ENCODE data around the gene TM4SF20.
"Not testable (repeated sequence)": the region's sequence is repeated elsewhere in the genome, so short reads cannot be mapped to it uniquely, and the experiment has no call there.

The TM4SF20 gene

DNA sequence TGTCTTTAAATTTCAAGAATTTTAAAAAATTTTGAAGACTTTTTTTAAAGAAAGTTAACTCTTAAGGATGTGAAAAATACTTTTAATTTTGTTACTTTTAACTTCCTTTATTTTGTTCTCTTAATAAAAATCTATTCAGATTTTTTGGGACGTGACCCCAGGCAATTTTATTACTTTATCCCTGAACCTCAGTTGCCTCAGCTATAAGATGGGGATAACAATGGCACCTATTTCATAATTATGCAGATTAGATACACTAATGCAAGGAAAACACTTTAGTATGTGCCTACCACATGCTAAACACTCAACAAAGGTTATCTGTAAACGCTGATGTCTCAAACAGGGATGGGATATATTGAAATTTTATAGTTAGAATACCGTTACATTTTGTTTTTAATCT, 10.1 kb upstream of the TM4SF20 start:
- H2AFZ ChIP-seq (ENCODE audit: low read depth) = no peak overlapping the region
- H3K36me3 ChIP-seq (ENCODE audit: insufficient read depth) = no peaks in the 10 kb centered on the region
- no peaks in the 10 kb centered on the region for H3K27me3 ChIP-seq (ENCODE audit: insufficient read depth, low read depth)
- H3K9ac ChIP-seq = no peak overlapping the region
- no peak overlapping the region for H3K4me2 ChIP-seq
- H4K20me1 ChIP-seq (ENCODE audit: insufficient read depth) = no peaks in the 10 kb centered on the region
- H3K4me3 ChIP-seq (IDR thresholded peaks at IDR 0.05; ENCODE audit: insufficient read depth, low read depth, low read length) = no peak overlapping the region
- TF ChIP-seq, protein P1, sequence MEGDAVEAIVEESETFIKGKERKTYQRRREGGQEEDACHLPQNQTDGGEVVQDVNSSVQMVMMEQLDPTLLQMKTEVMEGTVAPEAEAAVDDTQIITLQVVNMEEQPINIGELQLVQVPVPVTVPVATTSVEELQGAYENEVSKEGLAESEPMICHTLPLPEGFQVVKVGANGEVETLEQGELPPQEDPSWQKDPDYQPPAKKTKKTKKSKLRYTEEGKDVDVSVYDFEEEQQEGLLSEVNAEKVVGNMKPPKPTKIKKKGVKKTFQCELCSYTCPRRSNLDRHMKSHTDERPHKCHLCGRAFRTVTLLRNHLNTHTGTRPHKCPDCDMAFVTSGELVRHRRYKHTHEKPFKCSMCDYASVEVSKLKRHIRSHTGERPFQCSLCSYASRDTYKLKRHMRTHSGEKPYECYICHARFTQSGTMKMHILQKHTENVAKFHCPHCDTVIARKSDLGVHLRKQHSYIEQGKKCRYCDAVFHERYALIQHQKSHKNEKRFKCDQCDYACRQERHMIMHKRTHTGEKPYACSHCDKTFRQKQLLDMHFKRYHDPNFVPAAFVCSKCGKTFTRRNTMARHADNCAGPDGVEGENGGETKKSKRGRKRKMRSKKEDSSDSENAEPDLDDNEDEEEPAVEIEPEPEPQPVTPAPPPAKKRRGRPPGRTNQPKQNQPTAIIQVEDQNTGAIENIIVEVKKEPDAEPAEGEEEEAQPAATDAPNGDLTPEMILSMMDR (conservative IDR thresholded peaks at IDR 0.05; ENCODE audit: low read depth, low read length) = no peak
- peaks cover 2% of the 10 kb centered on the region for H3K4me1 ChIP-seq (ENCODE audit: low read depth, poor library complexity, severe bottlenecking)
- H3K79me2 ChIP-seq (ENCODE audit: insufficient read depth, low read depth) = no peaks in the 10 kb centered on the region
- no peak overlapping the region for H3K27ac ChIP-seq

- TF ChIP-seq, protein P1 (conservative IDR thresholded peaks at IDR 0.05; ENCODE audit: low read depth, low read length) = no peak
- H3K9ac ChIP-seq = no peak overlapping the region
- no peaks in the 10 kb centered on the region for H3K79me2 ChIP-seq (ENCODE audit: insufficient read depth, low read depth)
- H3K4me1 ChIP-seq (ENCODE audit: low read depth, poor library complexity, severe bottlenecking) = no peaks in the 10 kb centered on the region
- H3K4me2 ChIP-seq = no peak overlapping the region
- no peaks in the 10 kb centered on the region for H3K27me3 ChIP-seq (ENCODE audit: insufficient read depth, low read depth)
- no peak overlapping the region for H2AFZ ChIP-seq (ENCODE audit: low read depth)
- no peaks in the 10 kb centered on the region for H3K36me3 ChIP-seq (ENCODE audit: insufficient read depth)
- no peak overlapping the region for H3K27ac ChIP-seq
- H3K4me3 ChIP-seq (IDR thresholded peaks at IDR 0.05; ENCODE audit: insufficient read depth, low read depth, low read length) = no peak overlapping the region
- no peaks in the 10 kb centered on the region for H4K20me1 ChIP-seq (ENCODE audit: insufficient read depth)
These were observed 9.5 kb upstream of the TM4SF20 start for GRCh38 chr2:227388537-227389011.

DNA sequence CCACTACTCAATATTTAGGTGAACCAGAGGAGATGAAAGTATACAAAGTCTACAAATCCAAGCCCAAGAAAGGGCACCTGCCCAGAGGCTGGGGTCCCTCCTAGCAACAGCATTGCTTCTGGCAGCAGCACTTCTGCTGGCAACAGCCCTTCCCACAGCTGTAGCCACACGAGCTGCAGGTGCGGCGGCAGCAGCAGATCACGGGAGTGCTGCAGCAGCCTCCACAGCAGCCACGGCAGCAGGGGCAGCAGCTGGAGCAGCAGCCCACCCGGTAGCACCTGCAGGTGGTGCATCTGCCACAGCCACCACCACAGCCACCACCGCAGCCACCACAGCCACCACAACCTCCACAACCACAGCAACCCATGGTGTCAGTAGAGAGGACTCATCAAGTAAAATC, 8.5 kb upstream of the TM4SF20 start, which contains the start of gene SCYGR1:
Gene SCYGR1 (minus strand): TSS at position 367 of the 400 bp plus-strand sequence. CDS start 0 bp downstream, at position 367.
- not testable (repeated sequence) for H3K27me3 ChIP-seq (ENCODE audit: insufficient read depth, low read depth); H4K20me1 ChIP-seq (ENCODE audit: insufficient read depth); H3K9ac ChIP-seq; H3K4me1 ChIP-seq (ENCODE audit: low read depth, poor library complexity, severe bottlenecking); H3K4me2 ChIP-seq; H3K36me3 ChIP-seq (ENCODE audit: insufficient read depth); H2AFZ ChIP-seq (ENCODE audit: low read depth); H3K79me2 ChIP-seq (ENCODE audit: insufficient read depth, low read depth); H3K27ac ChIP-seq; H3K4me3 ChIP-seq (IDR thresholded peaks at IDR 0.05; ENCODE audit: insufficient read depth, low read depth, low read length)

DNA sequence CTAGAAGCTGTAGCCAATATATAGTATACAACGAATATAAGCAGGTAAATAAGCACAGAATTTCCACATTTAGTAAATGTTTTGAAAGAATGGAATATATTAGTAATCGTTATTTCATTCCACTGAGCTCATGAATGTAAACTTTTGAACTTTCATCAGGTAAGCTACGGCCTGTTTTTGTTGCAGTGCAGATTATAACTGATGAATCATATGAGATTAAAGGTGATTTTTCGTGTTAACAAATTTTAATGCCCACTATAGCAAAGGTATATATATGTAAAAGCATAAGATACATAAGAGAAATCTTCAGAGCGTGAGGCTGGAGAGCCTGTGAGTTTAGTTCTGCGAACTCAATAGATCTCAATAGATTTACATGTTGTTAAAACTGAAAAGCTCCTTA, 7.5 kb upstream of the TM4SF20 start:
- Histone ChIP-seq H3K4me2 (no peak overlapping the region), H3K27me3 (ENCODE audit: insufficient read depth, low read depth) (no peaks in the 10 kb centered on the region), H3K27ac (no peak overlapping the region), H4K20me1 (ENCODE audit: insufficient read depth) (no peaks in the 10 kb centered on the region), H3K36me3 (ENCODE audit: insufficient read depth) (no peaks in the 10 kb centered on the region), H3K4me3 (IDR thresholded peaks at IDR 0.05; ENCODE audit: insufficient read depth, low read depth, low read length) (no peak overlapping the region), H3K79me2 (ENCODE audit: insufficient read depth, low read depth) (no peaks in the 10 kb centered on the region), H3K4me1 (ENCODE audit: low read depth, poor library complexity, severe bottlenecking) (no peaks in the 10 kb centered on the region), H3K9ac (no peak overlapping the region), H2AFZ (ENCODE audit: low read depth) (no peak overlapping the region)
- TF ChIP-seq, protein P1 (conservative IDR thresholded peaks at IDR 0.05; ENCODE audit: low read depth, low read length) = no peak

DNA sequence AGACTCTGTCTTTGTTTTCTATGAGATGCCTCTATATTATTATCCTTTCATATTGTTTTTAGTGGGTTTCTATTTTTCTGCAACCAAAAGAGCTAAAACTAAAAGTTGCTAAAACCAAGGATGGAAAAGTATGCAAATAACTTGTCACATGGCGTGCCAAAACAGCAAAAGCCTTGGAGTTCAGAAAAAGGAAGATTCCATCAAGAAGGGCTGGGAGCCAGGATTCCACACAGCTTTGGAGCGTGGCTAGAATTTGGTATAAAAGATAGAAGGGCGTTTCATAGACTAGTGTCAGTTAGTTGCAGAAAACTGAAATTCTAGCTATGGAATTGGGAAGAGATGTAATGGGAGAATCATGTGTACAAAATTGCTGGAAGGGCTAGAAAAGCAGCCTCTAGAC, 4.6 kb upstream of the TM4SF20 start:
- Histone ChIP-seq H3K4me1 (ENCODE audit: low read depth, poor library complexity, severe bottlenecking) (no peaks in the 10 kb centered on the region), H3K36me3 (ENCODE audit: insufficient read depth) (no peaks in the 10 kb centered on the region), H3K9ac (no peak overlapping the region), H3K27me3 (ENCODE audit: insufficient read depth, low read depth) (no peaks in the 10 kb centered on the region), H3K27ac (no peak overlapping the region), H2AFZ (ENCODE audit: low read depth) (no peak overlapping the region), H3K4me3 (IDR thresholded peaks at IDR 0.05; ENCODE audit: insufficient read depth, low read depth, low read length) (no peak overlapping the region), H4K20me1 (ENCODE audit: insufficient read depth) (no peaks in the 10 kb centered on the region), H3K79me2 (ENCODE audit: insufficient read depth, low read depth) (no peaks in the 10 kb centered on the region), H3K4me2 (no peak overlapping the region)
- TF ChIP-seq, protein P1 (conservative IDR thresholded peaks at IDR 0.05; ENCODE audit: low read depth, low read length) = no peak

GRCh38 chr2:227382241-227382835, 3.2 kb upstream of the TM4SF20 start:
- H3K4me1 ChIP-seq (ENCODE audit: low read depth, poor library complexity, severe bottlenecking); H3K9ac ChIP-seq; H3K36me3 ChIP-seq (ENCODE audit: insufficient read depth); H3K79me2 ChIP-seq (ENCODE audit: insufficient read depth, low read depth); H4K20me1 ChIP-seq (ENCODE audit: insufficient read depth); H3K4me3 ChIP-seq (IDR thresholded peaks at IDR 0.05; ENCODE audit: insufficient read depth, low read depth, low read length); H2AFZ ChIP-seq (ENCODE audit: low read depth); H3K27me3 ChIP-seq (ENCODE audit: insufficient read depth, low read depth); H3K4me2 ChIP-seq; H3K27ac ChIP-seq: not testable (repeated sequence)
